Vagina (tissue), 2 donors: ENCODE results near the gene PARVA. TPM values are rescaled to one million over a fixed set of nuclear protein-coding genes. Genes with fewer than 3 reads are reported as not detected.
A peak's percentile ranks its signal among the peaks of the same experiment; 100 is the strongest.

Experiments
- DNase-seq, 2 donors: peaks; one replicate each; pipeline ENCODE4 v3.0.0-alpha.2; 2017; ENCODE audit errors: extremely low spot score in 2 of 2
- H3K27ac ChIP-seq: fragments of 200-600 bp; sonication (generic); one replicate; pipeline ENCODE4 v1.5.1; 2019
- H3K27me3 ChIP-seq: fragments of 200-600 bp; sonication (generic); one replicate; pipeline ENCODE4 v1.5.1; 2019
- H3K36me3 ChIP-seq, 2 donors: fragments of 200-600 bp; sonication (generic); one replicate each; pipeline ENCODE4 v1.5.1; 2017 to 2019
- H3K4me1 ChIP-seq: fragments of 200-600 bp; sonication (generic); one replicate; pipeline ENCODE4 v1.5.1; 2019
- H3K4me3 ChIP-seq, 2 donors: fragments of 200-600 bp; sonication (generic); 1 replicate in 1 of 2; 2 replicates in 1 of 2; pipeline ENCODE4 v1.5.1; 2016 to 2019
- H3K9me3 ChIP-seq: fragments of 200-600 bp; sonication (generic); one replicate; pipeline ENCODE4 v1.5.1; 2019
- POLR2A ChIP-seq, 2 donors: fragments of 450-650 bp; IDR thresholded peaks; one replicate each; pipeline ENCODE4 v1.6.1; 2017; ENCODE audit warnings: antibody characterized with exemption in 2 of 2, mild to moderate bottlenecking in 2 of 2, moderate library complexity in 2 of 2
- POLR2AphosphoS5 ChIP-seq, 2 donors: sonication (generic); formaldehyde crosslinking; IDR thresholded peaks; one replicate each; pipeline ENCODE4 v1.9.0; 2017; ENCODE audit warnings: antibody characterized with exemption in 2 of 2, mild to moderate bottlenecking in 2 of 2, low read depth in 1 of 2; ENCODE audit not compliant: insufficient read depth in 1 of 2
- intact Hi-C: fragments of 100-400 bp; cut with DNase I; formaldehyde crosslinking; loops from one replicate; pipeline ENCODE4 v1.15.1; 2023
- total RNA-seq: library from RNA; depleted of rRNA; stranded (reverse); fragments of >200 nt; gene quantifications from one replicate; pipeline ENCODE4 v1.2.3, GENCODE V29; 2016
- TF ChIP-seq, protein P1 (sequence below), 3 experiments: fragments of 450-650 bp in 2 of 3; fragments of 200-600 bp in 1 of 3; sonication (generic) in 1 of 3; IDR thresholded peaks; one replicate each; pipeline ENCODE4 v1.5.1; 2017 to 2019; ENCODE audit warnings: antibody characterized with exemption in 3 of 3, mild to moderate bottlenecking in 2 of 3, moderate library complexity in 2 of 3

PARVA gene
- total RNA-seq, 1 donor from 2014 or later, result 51.1 TPM

DNA sequence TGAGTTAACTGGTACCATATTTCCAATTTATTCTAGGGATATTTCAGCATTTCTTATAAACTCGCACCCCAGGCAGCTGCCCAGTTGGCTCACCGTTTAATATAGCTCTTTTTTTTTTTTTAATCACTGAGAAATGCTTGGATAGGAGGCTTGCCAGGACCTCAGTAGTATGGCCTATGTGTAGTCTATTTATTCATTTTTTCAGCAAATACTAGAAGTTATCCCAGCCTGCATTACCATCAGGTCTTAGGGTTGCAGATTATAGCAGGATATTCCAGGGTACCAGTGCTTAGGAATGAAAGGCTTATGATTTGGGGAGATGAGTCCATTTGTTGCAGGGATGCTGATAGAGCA lies 26.6 kb downstream of the PARVA start:
- H3K27ac ChIP-seq, result no peak overlapping the region
- peaks cover 58% of the 10 kb centered on the region for H3K4me1 ChIP-seq
- no peaks in the 10 kb centered on the region for H3K36me3 ChIP-seq
- intact Hi-C loops, result no loop called here
- H3K4me3 ChIP-seq, result no peak overlapping the region
- H3K27me3 ChIP-seq, result no peaks in the 10 kb centered on the region
- TF ChIP-seq POLR2AphosphoS5 (IDR thresholded peaks at IDR 0.05; ENCODE audit: insufficient read depth in 1 of 2, low read depth in 1 of 2) (no peak), POLR2A (IDR thresholded peaks at IDR 0.05) (no peak)
- TF ChIP-seq, protein P1, sequence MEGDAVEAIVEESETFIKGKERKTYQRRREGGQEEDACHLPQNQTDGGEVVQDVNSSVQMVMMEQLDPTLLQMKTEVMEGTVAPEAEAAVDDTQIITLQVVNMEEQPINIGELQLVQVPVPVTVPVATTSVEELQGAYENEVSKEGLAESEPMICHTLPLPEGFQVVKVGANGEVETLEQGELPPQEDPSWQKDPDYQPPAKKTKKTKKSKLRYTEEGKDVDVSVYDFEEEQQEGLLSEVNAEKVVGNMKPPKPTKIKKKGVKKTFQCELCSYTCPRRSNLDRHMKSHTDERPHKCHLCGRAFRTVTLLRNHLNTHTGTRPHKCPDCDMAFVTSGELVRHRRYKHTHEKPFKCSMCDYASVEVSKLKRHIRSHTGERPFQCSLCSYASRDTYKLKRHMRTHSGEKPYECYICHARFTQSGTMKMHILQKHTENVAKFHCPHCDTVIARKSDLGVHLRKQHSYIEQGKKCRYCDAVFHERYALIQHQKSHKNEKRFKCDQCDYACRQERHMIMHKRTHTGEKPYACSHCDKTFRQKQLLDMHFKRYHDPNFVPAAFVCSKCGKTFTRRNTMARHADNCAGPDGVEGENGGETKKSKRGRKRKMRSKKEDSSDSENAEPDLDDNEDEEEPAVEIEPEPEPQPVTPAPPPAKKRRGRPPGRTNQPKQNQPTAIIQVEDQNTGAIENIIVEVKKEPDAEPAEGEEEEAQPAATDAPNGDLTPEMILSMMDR (IDR thresholded peaks at IDR 0.05), result no peak
- no peak for DNase-seq
- no peaks in the 10 kb centered on the region for H3K9me3 ChIP-seq

DNA sequence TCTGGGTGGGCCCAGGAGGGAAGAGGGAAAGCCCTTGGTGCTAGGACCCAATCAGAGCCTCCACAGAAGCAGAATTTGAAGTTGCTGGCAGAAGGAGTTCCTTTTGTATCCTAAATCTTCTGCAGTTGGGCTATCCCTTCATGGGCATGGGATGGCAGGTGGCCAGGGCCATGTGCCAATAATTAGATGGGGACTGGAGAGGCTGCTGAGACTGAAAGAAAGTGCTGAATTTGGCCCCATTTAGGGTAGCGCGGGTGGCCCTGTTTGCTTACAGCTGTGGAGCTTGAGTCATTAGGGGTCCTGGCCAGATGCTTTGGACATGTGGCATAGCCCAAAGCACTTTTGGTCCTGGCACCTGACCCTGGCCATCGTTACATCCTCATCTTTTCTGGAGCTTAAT lies 27.1 kb downstream of the PARVA start:
- Histone ChIP-seq H3K27me3 (no peaks in the 10 kb centered on the region), H3K9me3 (no peaks in the 10 kb centered on the region), H3K36me3 (no peaks in the 10 kb centered on the region), H3K4me3 (no peak overlapping the region), H3K27ac (no peak overlapping the region), H3K4me1 (peaks cover 58% of the 10 kb centered on the region)
- intact Hi-C loops, result no loop called here
- no peak for DNase-seq
- TF ChIP-seq POLR2AphosphoS5 (IDR thresholded peaks at IDR 0.05; ENCODE audit: insufficient read depth in 1 of 2, low read depth in 1 of 2), result no peak
- TF ChIP-seq, protein P1 (IDR thresholded peaks at IDR 0.05), result no peak
- TF ChIP-seq POLR2A (IDR thresholded peaks at IDR 0.05), result no peak

DNA sequence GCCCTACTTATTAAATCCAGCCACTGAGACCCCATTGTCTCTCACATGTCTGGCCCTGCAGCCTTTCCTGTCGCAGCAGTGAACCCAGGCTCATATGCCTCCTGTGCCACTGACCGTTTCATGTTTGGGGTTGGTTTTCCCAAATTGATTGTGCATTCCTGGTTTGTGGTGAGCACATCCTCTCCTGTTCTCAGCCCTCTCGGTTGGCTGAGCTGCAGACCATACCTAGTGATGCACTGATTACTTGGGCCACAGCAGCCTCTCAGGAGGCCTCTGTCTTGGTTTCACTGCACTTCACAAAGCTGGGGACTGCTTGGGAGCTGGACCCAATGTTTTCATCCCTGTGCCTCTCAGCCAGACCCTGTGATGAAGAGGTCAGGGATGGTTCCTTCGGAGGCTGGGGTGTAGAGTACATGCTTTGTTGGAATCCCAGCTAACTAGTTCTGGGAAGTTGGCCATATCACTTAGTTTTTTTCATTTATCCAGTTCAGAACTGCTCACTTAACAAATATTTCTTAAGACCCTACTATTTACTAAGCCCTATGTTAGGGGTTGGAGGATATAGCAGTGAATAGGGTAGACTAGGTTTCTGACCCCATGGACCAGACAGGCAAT lies 30.9 kb downstream of the PARVA start:
- H3K27ac ChIP-seq, result peak overlapping the region; percentile 33
- H3K9me3 ChIP-seq, result no peaks in the 10 kb centered on the region
- H3K4me3 ChIP-seq, result no peak overlapping the region
- no peaks in the 10 kb centered on the region for H3K27me3 ChIP-seq
- TF ChIP-seq, protein P1 (IDR thresholded peaks at IDR 0.05), result no peak
- TF ChIP-seq POLR2AphosphoS5 (IDR thresholded peaks at IDR 0.05; ENCODE audit: insufficient read depth in 1 of 2, low read depth in 1 of 2), result no peak
- no peak for TF ChIP-seq POLR2A (IDR thresholded peaks at IDR 0.05)
- intact Hi-C loops, result no loop called here
- peaks cover 73% of the 10 kb centered on the region for H3K4me1 ChIP-seq
- H3K36me3 ChIP-seq, result no peaks in the 10 kb centered on the region
- DNase-seq, result no peak

DNA sequence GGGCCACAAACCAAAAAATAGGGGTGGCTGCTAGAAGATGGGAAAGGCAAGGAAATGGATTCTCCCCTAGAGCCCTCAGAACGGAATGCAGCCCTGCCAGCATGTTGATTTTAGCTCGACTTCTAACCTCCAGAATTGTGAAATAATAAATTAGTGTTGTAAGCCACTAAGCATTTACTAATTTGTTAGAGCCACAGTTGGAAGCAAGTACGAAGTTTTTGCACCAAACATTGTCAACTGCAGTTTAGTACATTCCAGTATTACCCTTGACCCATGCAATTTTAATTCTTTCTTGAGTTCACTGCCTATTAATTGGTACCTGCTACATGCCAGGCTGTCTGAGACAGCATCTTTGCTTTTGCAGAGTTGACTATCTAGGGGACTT lies 32.2 kb downstream of the PARVA start:
- Histone ChIP-seq H3K36me3 (no peaks in the 10 kb centered on the region), H3K9me3 (no peaks in the 10 kb centered on the region), H3K4me3 (no peak overlapping the region), H3K27ac (peak overlapping the region; percentile 86), H3K4me1 (peaks cover 73% of the 10 kb centered on the region), H3K27me3 (no peaks in the 10 kb centered on the region)
- no peak for DNase-seq
- intact Hi-C loops, result loop anchor here (5.0 to 10.0 kb wide), 4 partner anchors 32 to 485 kb away; partner anchors contain the start of genes PARVA and TEAD1
- no peak for TF ChIP-seq POLR2AphosphoS5 (IDR thresholded peaks at IDR 0.05; ENCODE audit: insufficient read depth in 1 of 2, low read depth in 1 of 2)

DNA sequence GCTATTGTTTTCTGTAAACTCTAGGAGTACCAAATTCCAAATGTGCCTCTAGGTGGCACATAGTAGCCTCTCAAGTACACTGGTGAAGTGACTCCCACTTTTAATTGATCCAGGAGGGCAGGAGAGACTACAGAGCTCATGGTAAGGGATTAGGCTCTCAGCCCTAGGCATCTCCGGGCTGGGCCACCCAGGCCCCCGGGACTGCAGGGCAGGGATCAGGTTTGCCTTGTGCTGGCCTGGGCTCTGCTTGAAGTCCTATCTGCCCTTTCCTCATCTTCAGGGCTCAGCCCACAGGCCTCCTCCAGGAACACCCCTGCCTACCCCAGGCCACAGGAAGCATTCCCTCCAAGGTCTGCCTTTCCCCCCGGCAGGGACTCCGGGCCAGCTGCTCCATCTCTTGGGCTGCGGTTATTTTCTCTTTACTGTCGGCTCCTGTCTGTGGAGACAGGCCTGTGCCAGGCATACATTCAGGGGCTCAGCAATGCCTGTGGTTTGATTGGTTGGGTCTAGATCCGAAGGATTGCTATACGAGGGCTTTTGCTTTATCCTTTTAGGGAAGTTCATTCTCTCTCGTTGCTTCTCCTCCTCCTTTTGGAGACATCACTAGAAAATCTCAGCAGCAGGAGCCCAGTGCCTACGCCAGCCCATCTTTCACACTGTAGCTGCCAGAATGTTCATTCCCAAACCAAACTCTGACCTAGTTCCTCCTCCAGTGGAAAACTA lies 32.8 kb downstream of the PARVA start:
- peak overlapping the region in 1 of 2 donors; percentile 18 for H3K4me3 ChIP-seq
- H3K4me1 ChIP-seq, result peaks cover 70% of the 10 kb centered on the region
- DNase-seq, result no peak
- no peaks in the 10 kb centered on the region for H3K27me3 ChIP-seq
- H3K36me3 ChIP-seq, result no peaks in the 10 kb centered on the region
- H3K27ac ChIP-seq, result peak overlapping the region; percentile 86
- TF ChIP-seq POLR2A (IDR thresholded peaks at IDR 0.05) (no peak), POLR2AphosphoS5 (IDR thresholded peaks at IDR 0.05; ENCODE audit: insufficient read depth in 1 of 2, low read depth in 1 of 2) (peak in 1 of 2 donors; percentile 55)
- TF ChIP-seq, protein P1 (IDR thresholded peaks at IDR 0.05), result no peak
- intact Hi-C loops, result loop anchor here (5.0 to 10.0 kb wide), 4 partner anchors 33 to 485 kb away; partner anchors contain the start of genes PARVA and TEAD1
- no peaks in the 10 kb centered on the region for H3K9me3 ChIP-seq
